GM19452 (cell line): Measurements from ENCODE around the gene LIPM.
"Not testable (repeated sequence)": the region's sequence is repeated elsewhere in the genome, so short reads cannot be mapped to it uniquely, and the experiment has no call there.

Source experiments
- ATAC-seq: cut with Tn5 transposase; IDR thresholded peaks from one replicate; pipeline ENCODE4 v1.9.1; 2021; ENCODE audit not compliant: unreplicated experiment

Gene LIPM

DNA sequence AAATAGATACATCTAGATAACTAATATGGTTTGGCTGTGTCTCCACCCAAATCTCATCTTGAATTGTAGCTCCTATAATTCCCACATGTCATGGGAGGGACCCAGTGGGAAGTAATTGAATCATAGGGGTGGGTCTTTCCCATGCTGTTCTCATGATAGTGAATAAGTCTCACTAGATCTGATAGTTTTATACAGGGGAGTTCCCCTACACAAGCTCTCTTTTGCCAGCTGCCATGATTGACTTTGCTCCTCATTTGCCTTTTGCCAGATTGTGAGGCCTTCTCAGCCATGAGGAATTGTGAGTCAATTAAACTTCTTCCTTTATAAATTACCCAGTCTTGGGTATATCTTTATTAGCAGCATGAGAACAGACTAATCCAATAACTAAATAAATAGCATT, 35.1 kb downstream of the LIPM start:
- not testable (repeated sequence) for ATAC-seq

DNA sequence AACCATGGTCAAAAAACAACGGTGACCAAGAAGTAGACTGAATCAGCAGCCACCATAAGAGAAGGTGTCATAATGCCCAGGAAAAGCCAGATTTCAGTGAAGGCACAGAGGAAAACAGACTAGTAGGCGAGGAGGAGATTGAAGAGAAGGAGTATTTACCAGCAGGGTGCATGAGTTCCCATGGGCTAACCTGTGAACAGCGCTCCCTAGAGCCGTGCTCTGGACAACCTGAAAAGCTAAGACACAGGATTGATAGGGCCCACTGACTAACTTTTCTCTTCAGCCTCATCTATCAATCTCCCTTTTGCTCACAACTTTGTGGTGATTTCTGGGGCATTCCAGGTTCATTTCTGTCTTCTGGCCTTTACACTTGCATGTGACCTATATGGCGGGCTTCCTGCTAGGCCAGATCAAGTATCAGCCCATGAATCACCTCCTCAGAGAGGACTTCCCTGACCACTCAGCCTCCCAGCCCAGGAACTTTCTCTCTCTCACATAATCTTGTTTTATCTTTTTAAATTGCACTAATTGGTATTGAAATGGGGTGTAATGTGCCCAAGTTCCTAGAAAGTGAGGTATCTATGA, 36.3 kb downstream of the LIPM start:
- no peak for ATAC-seq

DNA sequence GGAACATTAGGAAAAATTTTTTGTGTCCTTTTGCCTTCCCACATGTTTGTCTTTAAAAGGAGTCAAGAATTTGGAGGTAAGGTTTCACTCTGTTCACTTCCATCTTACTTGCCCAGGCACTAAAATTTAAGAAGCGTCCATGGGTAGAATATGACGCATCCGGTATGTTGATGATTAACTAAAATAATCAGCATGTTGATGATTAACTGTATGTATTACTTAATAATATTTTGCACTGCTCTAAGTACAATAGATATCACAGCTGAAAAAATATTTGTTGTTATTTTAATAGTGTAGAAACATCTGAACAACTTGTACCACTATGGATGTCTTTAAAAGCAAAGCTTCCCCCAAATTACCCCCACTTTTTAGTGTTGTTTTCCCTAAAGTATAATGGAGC, 37.6 kb downstream of the LIPM start:
- no peak for ATAC-seq

DNA sequence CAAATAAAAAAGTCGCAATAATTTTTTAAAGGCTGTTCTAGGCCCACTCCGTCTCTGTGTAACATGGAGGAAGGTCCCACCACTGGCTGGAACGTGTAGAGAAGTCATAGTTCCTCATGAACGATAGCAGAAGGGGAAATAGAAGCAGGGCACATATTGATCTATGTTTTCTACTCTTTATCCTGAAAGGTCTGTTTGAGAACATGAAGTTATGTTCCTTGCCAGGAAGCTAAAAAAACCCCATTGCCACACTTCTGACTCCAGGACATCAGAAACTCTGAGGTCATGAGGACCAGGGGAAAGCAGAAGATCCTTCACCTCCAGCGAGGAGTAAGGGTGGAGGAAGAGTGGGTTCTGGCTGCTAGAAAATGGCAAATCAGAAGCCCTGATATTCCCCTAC, 38.4 kb downstream of the LIPM start:
- ATAC-seq = no peak

DNA sequence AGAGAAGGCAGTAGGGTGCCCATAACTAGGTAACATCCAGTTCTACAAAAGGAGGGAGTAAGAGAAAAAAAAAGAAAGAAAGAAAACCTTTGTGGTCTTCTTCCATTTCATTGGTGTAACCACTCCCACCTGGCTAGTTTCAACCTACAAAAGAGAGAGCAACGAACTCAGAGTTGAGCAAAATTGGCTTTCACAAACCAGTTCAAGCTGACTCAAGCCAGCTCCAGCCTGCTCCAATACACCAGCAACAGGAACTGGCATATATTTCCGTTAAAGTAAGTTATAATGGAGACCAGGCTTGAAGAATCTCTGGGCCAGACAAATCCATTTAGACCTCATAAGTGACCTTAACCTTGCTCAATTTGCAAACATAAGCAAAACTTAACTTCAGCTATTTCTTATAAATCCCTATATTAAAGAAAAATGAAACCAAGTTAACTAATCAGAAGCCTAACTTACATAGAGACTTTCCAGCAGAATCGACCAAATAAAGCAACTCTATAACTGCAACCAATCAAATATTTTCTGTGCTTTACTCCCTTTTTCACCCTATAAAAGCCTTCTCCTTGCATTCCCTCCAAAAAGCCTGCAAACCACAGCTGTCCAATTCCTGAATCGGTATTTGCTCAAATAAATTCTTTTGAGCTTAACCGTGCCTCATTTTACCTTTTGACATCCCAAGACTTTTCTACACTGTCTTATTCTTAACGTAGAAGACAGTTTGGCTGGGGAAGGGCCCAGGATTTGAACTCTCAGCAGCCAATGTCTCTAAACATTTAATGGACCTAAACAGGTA, 39.0 kb downstream of the LIPM start:
- no peak for ATAC-seq

DNA sequence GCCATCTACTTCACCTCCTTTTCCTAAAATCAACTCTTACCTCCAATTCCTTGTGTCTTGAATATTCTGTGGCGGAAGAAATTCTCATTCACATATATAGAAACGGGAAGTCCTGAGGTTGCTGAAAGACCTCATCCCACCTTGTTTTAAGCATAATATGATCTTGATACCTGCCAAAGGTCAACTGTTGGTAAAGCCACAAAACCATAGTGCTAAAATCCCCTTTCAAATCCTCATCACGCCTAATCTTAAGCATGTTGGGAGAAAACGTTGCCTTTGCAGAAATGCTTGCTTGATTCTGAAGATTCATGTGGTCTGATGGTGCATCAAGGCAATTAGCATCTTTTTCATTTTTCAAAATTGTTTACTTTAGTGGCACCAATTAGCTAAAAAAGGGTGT, 40.6 kb downstream of the LIPM start:
- ATAC-seq = no peak

DNA sequence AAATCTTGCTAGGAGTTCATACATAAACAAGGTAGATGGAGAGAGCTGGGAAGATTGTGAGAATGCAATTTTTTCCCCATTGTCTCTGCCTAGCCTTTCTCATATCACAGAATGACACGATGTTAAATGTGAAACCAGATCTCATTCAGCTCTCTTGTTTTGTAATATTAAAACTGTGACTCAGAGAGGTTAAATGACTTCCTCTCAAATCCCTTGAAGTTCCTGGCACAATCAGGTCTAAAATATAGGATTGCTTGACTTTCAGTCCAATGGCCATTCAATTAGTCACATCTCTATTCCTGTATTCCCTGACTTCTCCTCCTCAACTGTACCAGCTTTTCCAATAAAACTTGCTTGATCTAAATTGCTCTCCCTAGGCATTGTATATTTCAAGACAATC, 46.0 kb downstream of the LIPM start:
- ATAC-seq = no peak

DNA sequence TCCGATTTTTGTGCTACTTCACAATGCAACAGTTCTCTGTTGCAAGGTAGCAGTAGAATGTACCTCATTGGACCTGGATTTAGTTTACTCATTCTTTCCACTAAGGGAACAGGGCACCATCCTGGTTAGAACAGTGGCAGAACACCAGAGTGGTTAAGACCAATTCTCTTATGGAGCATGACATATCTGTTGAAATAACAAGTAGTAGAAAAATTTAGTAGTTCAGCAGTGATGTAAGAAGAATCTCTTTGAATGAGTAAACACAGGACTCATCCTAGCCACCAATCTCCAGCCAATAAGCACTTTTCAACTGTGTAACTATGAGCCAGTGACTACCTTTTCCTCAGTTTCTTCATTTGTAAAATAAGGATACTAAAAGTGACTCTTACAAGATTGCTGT, 46.7 kb downstream of the LIPM start:
- ATAC-seq = no peak

DNA sequence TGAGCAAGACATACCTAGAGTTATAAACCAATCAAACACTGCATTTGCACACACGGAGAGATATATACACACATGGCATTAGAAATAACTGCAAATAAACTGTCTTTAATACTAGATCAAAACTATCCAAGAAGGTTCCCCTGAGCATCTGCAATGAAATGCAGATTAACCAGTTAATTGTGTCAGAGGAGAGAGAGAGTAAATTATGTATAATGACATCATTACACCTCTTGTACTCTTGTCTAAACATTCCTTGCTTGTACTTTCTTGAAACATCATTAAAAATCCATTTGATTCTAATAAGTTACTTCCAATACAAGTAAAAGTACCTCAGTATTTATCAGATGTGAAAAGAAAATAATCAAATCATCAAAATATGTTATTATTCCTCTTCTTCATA, 48.2 kb downstream of the LIPM start:
- ATAC-seq = no peak

DNA sequence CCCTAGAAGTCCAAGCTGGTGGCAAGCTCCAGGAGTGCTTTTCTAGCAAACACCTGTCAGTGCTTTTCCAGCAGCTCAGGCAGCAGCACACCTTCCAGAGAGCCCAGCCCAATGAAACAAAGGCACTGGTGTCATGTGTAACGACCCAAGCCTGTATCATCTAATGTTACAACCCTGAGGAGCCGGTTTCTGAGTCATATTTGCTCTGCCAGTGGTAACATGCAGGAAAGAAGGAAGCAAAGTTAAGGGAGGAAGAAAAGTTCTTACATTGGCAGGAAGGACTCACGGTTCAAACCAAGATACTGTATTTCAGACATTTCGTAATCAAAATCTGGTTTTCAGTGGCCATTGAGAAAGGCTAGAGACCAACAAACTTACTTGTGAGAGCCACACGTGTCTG, 49.2 kb downstream of the LIPM start, which contains the start of gene ANKRD22:
Gene ANKRD22 (minus strand): TSS at position 139 of the 400 bp plus-strand sequence. CDS start 237 bp downstream, outside the sequence.
- ATAC-seq = no peak

DNA sequence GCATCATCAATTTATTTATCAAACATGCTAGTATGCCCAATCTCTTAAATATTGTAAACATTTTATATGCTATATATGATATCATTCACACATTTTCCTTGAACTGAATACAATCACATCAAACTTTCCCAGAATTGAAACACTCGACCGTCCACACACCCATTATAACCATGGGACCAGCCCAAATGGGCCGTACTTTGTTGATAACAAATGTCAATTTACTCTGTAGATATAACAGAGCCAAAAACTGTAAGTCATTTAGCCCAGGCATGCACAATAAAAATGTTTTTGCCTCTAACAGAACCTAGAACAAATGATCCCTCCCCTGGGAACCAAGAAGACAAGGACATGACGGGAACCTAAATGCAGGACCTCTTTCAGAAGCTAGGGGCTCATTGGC, 49.8 kb downstream of the LIPM start:
- ATAC-seq = no peak

DNA sequence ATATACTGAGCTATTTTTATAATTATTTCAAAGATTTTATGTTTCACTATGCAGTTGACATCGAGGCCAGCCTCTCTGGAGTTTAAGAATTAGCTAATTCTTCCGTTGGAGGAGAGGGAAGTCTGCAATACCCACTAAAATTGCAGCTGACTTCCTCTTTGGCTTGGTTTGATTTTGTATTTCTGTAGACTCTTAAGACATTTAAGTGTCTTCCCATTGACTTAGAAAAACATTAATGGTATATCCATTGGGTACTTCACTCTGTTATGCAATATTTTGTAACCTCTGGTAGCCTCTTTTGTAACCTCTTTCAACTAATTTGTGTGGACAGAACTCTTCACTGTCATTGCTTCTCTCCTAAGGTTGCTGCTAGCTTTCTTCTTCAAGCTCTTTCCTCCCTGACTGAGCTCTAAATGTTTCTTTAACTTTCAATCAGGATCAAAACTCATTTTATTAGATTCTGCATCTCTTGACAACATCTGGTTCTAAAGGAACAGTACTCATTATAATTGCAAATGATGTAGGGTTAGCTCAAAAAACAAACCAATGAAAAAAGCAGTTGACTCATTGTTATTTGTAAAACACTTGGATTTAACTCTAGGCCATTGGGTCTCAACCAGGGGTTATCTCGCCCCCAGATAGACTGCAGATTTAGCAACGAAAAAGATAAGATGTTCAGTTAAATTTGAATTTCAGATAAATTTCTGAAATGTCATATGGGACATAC, 50.8 kb downstream of the LIPM start:
- no peak for ATAC-seq

DNA sequence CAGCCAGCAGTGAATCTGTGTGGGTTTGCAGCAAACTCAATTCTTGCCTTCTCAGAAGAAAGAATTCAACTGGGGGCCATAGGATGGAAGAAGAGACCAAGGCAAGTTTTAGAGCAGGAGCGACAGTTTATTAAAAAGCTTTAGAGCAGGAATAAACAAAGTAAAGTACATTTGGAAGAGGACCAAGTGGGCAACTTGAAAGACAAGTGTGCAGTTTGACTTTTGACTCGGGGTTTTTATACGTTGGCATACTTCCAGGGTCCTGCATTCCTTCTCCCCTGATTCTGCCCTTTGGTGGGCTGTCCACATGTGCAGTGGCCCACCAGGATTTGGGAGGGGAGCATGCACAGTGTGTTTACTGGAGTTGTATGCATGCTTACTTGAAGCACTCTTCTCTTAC, 52.2 kb downstream of the LIPM start:
- ATAC-seq = no peak

DNA sequence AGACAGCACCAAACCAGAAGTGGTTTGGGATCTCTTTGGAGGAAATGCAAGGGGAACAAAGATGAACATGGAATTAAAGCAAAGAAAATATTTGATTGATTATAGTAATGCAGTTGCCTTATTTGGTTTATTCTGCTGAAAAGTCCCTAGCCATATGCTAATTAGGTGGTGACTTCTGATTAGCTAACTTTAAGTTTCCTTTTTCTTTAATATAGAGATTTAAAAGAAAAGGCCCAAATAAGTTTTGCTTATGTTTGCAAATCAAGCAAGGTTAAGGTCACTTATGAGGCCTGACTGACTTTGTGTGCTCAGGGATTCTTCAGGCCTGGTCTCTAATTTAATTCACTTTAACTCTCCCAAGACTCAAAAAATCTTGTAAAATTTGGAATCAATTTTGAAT, 55.3 kb downstream of the LIPM start:
- ATAC-seq = no peak

DNA sequence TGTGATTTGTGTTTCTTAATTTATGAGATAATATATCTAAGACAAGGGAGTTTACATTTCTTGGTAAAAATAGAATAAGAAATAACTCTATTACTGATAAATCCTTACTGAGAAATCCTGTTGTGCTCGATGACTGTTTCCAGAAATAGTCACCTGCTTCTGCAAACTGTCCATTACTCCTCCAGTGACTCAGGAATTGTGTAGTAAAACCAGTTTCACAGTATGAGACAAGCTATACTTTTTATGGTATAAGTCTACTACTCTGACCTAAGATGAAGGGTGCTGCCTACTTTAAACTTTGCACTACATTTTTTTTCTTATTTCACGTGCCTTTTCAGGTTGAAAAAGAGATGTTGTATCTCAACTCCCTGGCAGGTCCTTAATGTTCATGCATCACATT, 56.0 kb downstream of the LIPM start:
- ATAC-seq = no peak

DNA sequence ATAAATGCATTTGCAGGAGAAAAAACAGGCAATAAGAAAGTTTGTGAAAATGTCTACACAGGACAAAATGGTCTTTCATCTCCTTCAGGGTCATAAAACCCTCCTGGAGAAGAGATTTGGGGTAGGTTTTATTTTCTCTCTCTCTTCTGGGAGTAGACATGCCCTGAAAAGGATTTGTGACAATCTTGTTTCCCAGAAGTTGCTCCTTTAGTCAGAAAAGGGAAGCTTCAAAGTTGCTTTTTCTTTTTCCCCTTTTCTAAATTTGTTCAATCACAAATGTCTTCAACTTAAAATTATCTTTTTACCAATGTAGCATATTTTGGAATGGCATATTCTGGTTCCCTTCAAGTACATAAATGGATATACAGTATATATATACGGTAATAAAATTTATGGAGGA, 58.5 kb downstream of the LIPM start:
- no peak for ATAC-seq

DNA sequence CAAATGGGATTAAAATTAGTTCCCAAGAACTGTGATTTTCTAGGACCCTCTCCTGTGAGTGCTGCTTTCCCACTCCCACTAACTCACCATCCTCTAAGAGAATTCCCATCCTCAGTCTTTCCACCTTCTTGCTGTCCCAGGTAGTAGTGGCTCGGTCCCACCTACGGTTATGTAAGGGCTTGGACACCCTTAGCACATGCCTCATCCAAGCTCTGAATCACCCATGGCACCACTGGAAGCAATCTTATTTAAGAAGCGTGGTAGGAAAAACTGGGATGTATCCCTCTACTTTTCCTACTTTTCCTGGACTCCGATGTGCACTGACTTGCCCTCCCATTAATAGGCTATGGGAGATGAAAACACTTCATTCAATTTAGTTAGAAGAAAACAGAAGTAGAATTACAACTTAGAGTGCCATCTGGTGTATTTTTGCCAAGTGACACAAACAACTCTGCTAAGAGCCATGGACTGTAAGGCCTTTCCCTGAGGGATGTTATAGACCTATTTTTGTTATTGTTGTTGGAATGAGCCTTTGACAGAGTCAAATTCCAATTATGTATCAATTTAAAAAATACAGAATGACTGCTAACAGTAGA, 62.8 kb downstream of the LIPM start:
- ATAC-seq = no peak

DNA sequence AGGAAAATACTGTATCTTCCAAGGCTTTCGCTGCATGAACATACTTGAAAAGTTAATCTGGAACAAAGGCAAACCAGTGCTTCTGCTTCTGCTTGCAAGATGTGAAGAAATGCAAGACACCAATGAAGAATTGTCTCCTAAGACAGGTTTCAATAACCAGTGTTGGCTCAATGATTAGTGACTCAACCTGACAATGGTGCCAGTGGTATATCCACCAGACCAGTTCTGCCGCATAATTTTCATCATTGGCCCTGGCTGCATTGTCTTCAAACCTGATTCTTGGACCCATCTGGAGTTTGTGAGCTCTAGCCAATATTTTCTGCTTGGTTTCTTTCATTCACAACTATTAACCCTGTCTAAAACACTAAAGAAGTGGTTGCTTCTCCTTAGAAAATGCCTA, 63.9 kb downstream of the LIPM start:
- ATAC-seq = no peak

DNA sequence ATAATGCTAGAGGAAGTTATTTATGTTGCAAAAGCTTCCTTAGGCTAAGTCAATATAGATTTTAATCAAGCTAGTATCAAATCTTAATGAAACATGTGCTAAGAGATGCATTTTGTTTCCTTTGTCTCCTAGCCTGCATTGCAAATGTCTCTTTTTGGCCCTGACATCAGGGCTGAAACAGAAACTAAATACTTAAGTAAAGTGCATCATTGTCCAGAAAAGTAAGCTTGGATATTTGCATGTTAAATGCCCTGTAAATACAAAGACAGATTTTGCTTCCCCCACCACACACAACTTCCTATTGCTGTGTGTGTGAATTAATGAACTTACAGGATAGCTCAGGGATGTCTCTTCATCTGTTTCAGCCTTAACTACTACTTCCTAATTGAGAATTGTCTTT, 67.6 kb downstream of the LIPM start:
- no peak for ATAC-seq
